Heart left ventricle (tissue), 16 donors: ENCODE results near the gene FBXO9. TPM values are rescaled to one million over a fixed set of nuclear protein-coding genes. Genes with fewer than 3 reads are reported as not detected.

Source experiments
- ATAC-seq, 4 donors: fragments of 200-7000 bp; cut with Tn5 transposase; one replicate each; pipeline ENCODE4 v1.9.1; 2020 to 2022; ENCODE audit warnings: moderate library complexity in 4 of 4, mild to moderate bottlenecking in 3 of 4, moderate number of reproducible peaks in 1 of 4
- DNase-seq, 5 donors: peaks; one replicate each; pipeline ENCODE4 v3.0.0-alpha.2; 2020
- H3K27ac ChIP-seq, 12 donors: fragments of 200-600 bp; sonication (generic) in 4 of 12; one replicate each; pipeline versions ENCODE4 v1.5.0 to v1.8.0; 2016 to 2022; ENCODE audit warnings: mild to moderate bottlenecking in 2 of 12
- H3K27me3 ChIP-seq, 9 donors: fragments of 200-600 bp; sonication (generic) in 2 of 9; one replicate each; pipeline versions ENCODE4 v1.5.1 to v1.8.0; 2016 to 2022; ENCODE audit warnings: mild to moderate bottlenecking in 3 of 9
- H3K36me3 ChIP-seq, 9 donors: fragments of 200-600 bp; sonication (generic) in 2 of 9; one replicate each; pipeline versions ENCODE4 v1.5.0 to v1.8.0; 2018 to 2022; ENCODE audit warnings: mild to moderate bottlenecking in 2 of 9
- H3K4me1 ChIP-seq, 12 donors: fragments of 200-600 bp; sonication (generic) in 4 of 12; one replicate each; pipeline versions ENCODE4 v1.5.0 to v1.8.0; 2016 to 2022; ENCODE audit warnings: mild to moderate bottlenecking in 3 of 12
- H3K4me3 ChIP-seq, 12 donors: fragments of 200-600 bp; sonication (generic) in 4 of 12; one replicate each; pipeline versions ENCODE4 v1.5.0 to v1.8.0; 2017 to 2022; ENCODE audit warnings: mild to moderate bottlenecking in 9 of 12, moderate library complexity in 4 of 12
- H3K9me3 ChIP-seq, 12 donors: fragments of 200-600 bp; sonication (generic) in 4 of 12; one replicate each; pipeline versions ENCODE4 v1.5.0 to v1.8.0; 2016 to 2022; ENCODE audit warnings: mild to moderate bottlenecking in 1 of 12
- POLR2A ChIP-seq, 2 donors: fragments of 450-650 bp; IDR thresholded peaks; one replicate each; pipeline ENCODE4 v1.6.1; 2017; ENCODE audit warnings: antibody characterized with exemption in 2 of 2, mild to moderate bottlenecking in 2 of 2, moderate library complexity in 2 of 2
- WGBS, 4 donors: extraction: QIAGEN DNeasy Blood & Tissue Kit in 2 of 4; methylation state at CpG; one replicate each; pipeline versions ENCODE4 v1.1.5 to v1.1.7; 2013 to 2018; 5-methylcytosine and 5-hydroxymethylcytosine counted together
- intact Hi-C, 10 donors: fragments of 100-400 bp; cut with DNase I; formaldehyde crosslinking; loops; one replicate each; pipeline versions ENCODE4 v1.11.1 to v1.14.2; 2022
- polyA plus RNA-seq, 2 donors: library from polyadenylated mRNA; stranded (reverse); fragments of 200-250 nt; gene quantifications; one replicate each; pipeline ENCODE4 v1.2.3, GENCODE V29; 2013
- total RNA-seq, 9 donors: library from RNA; depleted of rRNA in 2 of 9; stranded (reverse); fragments of >200 nt in 2 of 9; fragmentation: NEBNext Ultra II Directional in 3 of 9; extraction: Animal tissue kit (Norgen Biotek cat#: 25700) in 3 of 9; gene quantifications; one replicate each; pipeline versions ENCODE4 v1.1.0 to v1.2.4, GENCODE V29; 2016 to 2023
- TF ChIP-seq, protein P1 (sequence below), 12 donors: fragments of 200-600 bp; sonication (generic) in 4 of 12; IDR thresholded peaks; one replicate each; pipeline versions ENCODE4 v1.5.0 to v1.8.0; 2018 to 2022; ENCODE audit warnings: antibody characterized with exemption in 12 of 12, mild to moderate bottlenecking in 5 of 12
- donor health status: ischemic (EF 13 %, LVEDD 7.1; RV severe dilation, severe dysfunction).
- donor health status: healthy with polysubstance abuse.
- donor health status: DM: no; HTN: yes; CAD: no.
- donor health status: DM: no; HTN: no; CAD: no.
- donor health status: ischemic (EF 25% LVEDD 6.9; RV normal size, moderate dysfunction).
- donor health status: ischemic (EF 25% LVEDD 5.7; RV mildly dilated, moderate dysfunction).
- donor health status: healthy.
- donor health status: DM: yes; HTN: yes; CAD: no.
- donor health status: ischemic (EF 35%, LVEDD 5.7; RV mildly dilated, moderate dysfunction).
- donor health status: nonischemic (EF 11% LVEDD 7.7; RV severe dilation, severe dysfunction).
- donor health status: DM: yes; HTN: yes; CAD: no.
- donor health status: PGD.
- donor health status: ischemic (EF 29% LVEDD 5.4; RV normal size, mild dysfunction).
- donor health status: nonischemic (EF 23%, LVEDD 6.1; RV moderate dilation, normal function).

FBXO9 gene
- total and polyA plus RNA-seq, 11 donors = 9.0 to 98.9 (median 69.7) TPM

DNA sequence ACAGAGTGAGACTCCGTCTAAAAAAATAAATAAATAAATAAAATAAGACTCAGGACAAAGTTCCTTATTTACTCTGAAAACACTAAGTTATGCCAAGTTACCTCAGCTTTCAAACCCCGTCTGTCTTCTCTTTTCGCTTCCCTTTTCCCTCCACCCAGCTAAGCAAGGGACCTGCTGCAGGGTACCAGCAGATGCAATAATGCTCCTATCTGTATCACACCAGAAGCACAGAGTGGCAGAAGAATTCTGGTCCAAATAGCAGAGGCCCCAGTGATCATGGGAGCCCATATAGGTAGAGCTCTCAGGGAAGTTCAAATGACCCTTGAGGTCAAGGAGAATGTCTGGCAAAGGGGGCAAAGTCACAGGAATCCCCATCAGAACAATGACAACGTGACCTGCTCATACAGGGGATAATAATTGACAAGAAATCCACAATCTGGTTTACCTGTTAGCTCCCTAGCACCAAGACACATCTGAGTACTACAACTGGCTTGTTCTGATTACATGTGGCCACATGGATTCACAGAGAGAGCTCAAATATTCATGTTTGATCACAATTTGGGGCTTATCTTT, 74.7 kb downstream of the FBXO9 start:
- DNase-seq (no peak), ATAC-seq (no peak)
- Histone ChIP-seq H3K9me3 (no peaks in the 10 kb centered on the region), H3K27ac (peak overlapping the region in 1 of 12 donors; percentile 70), H3K4me1 (no peaks in the 10 kb centered on the region), H3K27me3 (peaks cover 0 to 4% (median 0%) of the 10 kb centered on the region in 9 donors), H3K4me3 (no peak overlapping the region), H3K36me3 (no peaks in the 10 kb centered on the region)
- WGBS, 4 donors = 62 to 88% (median 75%) methylated on average over 4 of the region's 4 CpGs
- intact Hi-C loops = no loop called here
- TF ChIP-seq, protein P1, sequence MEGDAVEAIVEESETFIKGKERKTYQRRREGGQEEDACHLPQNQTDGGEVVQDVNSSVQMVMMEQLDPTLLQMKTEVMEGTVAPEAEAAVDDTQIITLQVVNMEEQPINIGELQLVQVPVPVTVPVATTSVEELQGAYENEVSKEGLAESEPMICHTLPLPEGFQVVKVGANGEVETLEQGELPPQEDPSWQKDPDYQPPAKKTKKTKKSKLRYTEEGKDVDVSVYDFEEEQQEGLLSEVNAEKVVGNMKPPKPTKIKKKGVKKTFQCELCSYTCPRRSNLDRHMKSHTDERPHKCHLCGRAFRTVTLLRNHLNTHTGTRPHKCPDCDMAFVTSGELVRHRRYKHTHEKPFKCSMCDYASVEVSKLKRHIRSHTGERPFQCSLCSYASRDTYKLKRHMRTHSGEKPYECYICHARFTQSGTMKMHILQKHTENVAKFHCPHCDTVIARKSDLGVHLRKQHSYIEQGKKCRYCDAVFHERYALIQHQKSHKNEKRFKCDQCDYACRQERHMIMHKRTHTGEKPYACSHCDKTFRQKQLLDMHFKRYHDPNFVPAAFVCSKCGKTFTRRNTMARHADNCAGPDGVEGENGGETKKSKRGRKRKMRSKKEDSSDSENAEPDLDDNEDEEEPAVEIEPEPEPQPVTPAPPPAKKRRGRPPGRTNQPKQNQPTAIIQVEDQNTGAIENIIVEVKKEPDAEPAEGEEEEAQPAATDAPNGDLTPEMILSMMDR (IDR thresholded peaks at IDR 0.05) = no peak
- no peak for TF ChIP-seq POLR2A (IDR thresholded peaks at IDR 0.05)

DNA sequence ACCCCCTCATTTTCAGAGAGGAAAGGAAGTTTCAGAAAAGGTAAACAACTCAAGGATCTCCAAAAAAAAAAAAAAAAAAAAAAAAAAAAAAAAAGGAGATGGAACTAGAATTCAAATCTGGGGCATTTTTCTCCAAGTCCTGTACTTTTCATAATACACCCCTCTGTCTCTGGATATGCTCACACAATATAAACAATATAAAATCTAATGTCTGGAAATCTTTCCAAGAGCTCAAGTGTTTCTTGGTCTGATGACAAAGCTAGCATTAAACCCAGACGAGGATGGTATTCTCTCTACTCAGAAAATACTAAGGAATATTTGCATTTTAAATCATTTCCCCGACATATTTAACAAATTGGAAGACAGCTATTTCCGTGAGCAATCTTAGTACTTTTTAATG, 77.6 kb downstream of the FBXO9 start:
- no peaks in the 10 kb centered on the region for H3K36me3 ChIP-seq
- ATAC-seq = no peak
- H3K4me3 ChIP-seq = no peak overlapping the region
- no peak for DNase-seq
- intact Hi-C loops = no loop called here
- H3K4me1 ChIP-seq = no peaks in the 10 kb centered on the region
- 69 to 87% (median 75%) methylated on average over 3 of the region's 3 CpGs for WGBS, 4 donors
- peaks cover 0 to 4% (median 0%) of the 10 kb centered on the region in 9 donors for H3K27me3 ChIP-seq
- H3K27ac ChIP-seq = peak overlapping the region in 1 of 12 donors; percentile 46
- TF ChIP-seq, protein P1 (IDR thresholded peaks at IDR 0.05) = no peak
- no peak for TF ChIP-seq POLR2A (IDR thresholded peaks at IDR 0.05)
- H3K9me3 ChIP-seq = no peaks in the 10 kb centered on the region

DNA sequence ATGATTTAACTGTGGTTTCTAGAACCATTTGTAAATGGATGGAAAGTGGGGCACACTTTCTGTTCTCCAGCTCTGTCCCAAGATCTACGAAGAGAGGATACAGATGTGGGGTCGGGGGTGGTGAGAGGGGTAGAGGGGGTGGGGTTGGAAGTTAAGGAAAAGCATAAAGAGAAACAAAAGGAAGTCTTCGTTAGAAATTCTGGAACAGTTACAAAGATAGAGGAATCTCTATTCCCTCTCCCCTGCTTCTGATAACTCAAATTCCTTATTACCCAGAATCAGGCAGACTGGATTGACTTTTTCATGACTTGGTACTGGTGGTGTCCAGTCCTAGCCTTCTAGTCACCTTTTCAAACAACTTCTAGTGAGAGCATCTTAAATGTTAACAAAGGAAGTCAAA, 78.5 kb downstream of the FBXO9 start:
- 34 to 47% (median 38%) methylated on average over 3 of the region's 3 CpGs for WGBS, 4 donors
- no peaks in the 10 kb centered on the region for H3K4me1 ChIP-seq
- DNase-seq (no peak), ATAC-seq (no peak)
- no peak overlapping the region for H3K4me3 ChIP-seq
- peak overlapping the region in 1 of 12 donors; percentile 41 for H3K27ac ChIP-seq
- TF ChIP-seq POLR2A (IDR thresholded peaks at IDR 0.05) = no peak
- TF ChIP-seq, protein P1 (IDR thresholded peaks at IDR 0.05) = no peak
- H3K9me3 ChIP-seq = no peaks in the 10 kb centered on the region
- no peaks in the 10 kb centered on the region for H3K36me3 ChIP-seq
- H3K27me3 ChIP-seq = no peaks in the 10 kb centered on the region
- intact Hi-C loops = no loop called here

DNA sequence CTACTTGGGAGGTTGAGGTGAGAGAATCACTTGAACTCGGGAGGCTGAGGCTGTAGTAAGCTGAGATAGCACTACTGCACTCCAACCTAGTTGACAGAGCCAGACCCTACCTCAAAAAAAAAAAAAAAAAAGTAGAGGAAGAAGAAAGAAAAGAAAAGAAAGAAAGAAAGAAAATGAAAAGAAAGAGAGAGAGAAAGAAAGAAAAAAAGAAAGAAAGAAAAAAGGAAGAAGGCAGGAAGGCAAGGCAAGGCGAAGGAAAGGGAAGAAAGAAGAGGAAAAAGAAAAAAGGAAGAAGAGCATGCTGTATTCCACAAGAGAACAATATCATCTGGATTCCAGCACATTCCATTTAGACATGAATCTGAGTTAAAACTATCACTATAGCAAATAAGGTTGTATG, 79.6 kb downstream of the FBXO9 start:
- intact Hi-C loops = no loop called here
- no peaks in the 10 kb centered on the region for H3K4me1 ChIP-seq
- H3K9me3 ChIP-seq = no peaks in the 10 kb centered on the region
- H3K27me3 ChIP-seq = no peaks in the 10 kb centered on the region
- no peak for ATAC-seq
- no peak for TF ChIP-seq POLR2A (IDR thresholded peaks at IDR 0.05)
- TF ChIP-seq, protein P1 (IDR thresholded peaks at IDR 0.05) = no peak
- H3K36me3 ChIP-seq = no peaks in the 10 kb centered on the region
- H3K27ac ChIP-seq = peak overlapping the region in 1 of 12 donors; percentile 41
- no peak overlapping the region for H3K4me3 ChIP-seq
- 83 to 90% (median 84%) methylated on average over 2 of the region's 2 CpGs for WGBS, 4 donors
- DNase-seq = no peak
